Adipose tissue (tissue), 3 donors: Measurements from ENCODE around the gene TOM1L2. TPM values are rescaled to one million over a fixed set of nuclear protein-coding genes. Genes with fewer than 3 reads are reported as not detected.
"Not testable (repeated sequence)": the region's sequence is repeated elsewhere in the genome, so short reads cannot be mapped to it uniquely, and the experiment has no call there.

Source experiments
- H3K27ac ChIP-seq: one replicate; pipeline ENCODE4 v1.5.1; 2013; ENCODE audit warnings: low read depth, low read length
- WGBS, 3 donors: extraction: QIAGEN DNeasy Blood & Tissue Kit; methylation state at CpG; one replicate each; pipeline ENCODE4 v1.1.7; 2013; 5-methylcytosine and 5-hydroxymethylcytosine counted together
- polyA plus RNA-seq, 3 donors: library from polyadenylated mRNA; stranded (reverse); fragments of 200-250 nt; gene quantifications; one replicate each; pipeline ENCODE4 v1.2.3, GENCODE V29; 2013
- donor health status: healthy with polysubstance abuse.
- donor health status: Bipolar disorder and iron deficiency.
- donor health status: healthy.

TOM1L2 gene
- polyA plus RNA-seq, 3 donors = 14.0 to 24.8 (median 16.3) TPM

DNA sequence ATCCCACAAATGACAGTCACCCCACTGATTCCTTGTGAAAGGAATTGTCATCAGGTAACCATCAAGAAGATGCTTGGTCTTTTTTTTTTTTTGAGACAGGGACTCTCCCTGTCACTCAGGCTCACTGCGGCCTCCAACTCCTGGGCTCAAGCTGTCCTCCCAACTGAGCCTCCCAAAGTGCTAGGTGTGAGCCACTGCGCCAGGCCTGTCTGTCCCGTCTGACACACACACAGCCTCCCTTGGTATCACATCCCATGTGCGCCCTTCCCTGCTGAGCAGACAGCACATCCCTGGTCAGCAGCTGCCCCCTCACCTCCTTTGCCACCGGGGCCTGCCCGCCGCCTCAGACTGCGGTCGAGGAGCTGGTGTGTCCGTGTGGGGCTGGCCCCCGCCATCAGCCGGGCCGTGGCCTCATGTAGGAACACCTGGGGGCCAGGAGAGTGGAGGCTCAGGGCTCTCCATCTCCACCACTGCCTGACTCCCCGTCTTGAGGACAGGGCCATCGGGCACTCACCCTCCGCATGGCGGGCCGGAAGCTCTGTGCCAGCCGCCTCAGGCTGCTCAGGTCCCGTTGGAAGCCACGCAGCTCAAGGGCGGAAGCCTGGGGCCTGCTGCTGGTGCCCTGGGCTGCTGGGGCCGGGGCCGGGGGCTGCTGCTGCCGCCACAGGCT is 159.0 kb downstream of the TOM1L2 start:
- H3K27ac ChIP-seq = no peak overlapping the region
- 93 to 95% (median 94%) methylated on average over 25 of the region's 25 CpGs for WGBS, 3 donors

DNA sequence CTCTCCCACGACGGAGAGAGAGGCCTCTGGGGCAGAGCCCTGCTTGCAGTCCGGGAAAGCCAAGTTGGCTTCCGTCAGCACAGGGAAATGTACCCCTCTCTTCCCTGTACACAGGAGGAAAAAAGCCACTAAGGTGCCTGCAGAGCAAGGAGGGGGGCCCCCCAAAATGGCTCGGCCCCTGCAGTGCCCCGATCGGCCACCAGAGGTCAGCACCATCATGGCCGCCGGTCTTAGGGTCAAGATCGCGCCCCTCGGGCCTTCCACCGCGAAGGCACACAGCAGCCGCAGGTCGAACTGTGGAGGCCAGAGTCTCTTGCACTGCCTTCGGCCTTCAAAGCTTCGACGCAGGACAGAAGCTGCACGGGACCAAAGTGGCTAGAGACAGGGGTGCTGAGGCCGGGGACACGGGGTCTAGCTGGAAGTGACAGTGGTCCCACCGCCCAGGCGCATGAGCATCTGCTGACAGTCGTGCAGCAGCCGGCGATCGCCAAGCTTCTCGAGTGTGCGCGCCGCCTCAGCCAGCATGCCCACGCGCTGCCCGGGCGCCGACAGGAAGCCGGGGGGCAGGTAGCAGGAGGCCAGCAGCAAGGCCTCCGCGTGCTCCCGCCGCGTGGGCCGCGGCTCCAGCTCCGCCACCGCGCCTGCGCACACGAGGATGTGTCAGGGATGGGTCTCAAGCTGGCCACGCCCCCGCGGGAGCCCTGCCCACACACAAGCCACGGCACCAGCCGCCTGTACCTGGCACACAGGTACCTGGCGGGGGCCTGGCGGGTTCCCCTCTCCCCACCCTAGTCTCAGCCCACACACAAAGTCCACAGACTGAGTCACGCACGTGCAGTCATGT is 159.8 kb downstream of the TOM1L2 start:
- 58 to 63% (median 58%) methylated on average over 57 to 59 of the region's 59 CpGs for WGBS, 3 donors
- no peak overlapping the region for H3K27ac ChIP-seq

DNA sequence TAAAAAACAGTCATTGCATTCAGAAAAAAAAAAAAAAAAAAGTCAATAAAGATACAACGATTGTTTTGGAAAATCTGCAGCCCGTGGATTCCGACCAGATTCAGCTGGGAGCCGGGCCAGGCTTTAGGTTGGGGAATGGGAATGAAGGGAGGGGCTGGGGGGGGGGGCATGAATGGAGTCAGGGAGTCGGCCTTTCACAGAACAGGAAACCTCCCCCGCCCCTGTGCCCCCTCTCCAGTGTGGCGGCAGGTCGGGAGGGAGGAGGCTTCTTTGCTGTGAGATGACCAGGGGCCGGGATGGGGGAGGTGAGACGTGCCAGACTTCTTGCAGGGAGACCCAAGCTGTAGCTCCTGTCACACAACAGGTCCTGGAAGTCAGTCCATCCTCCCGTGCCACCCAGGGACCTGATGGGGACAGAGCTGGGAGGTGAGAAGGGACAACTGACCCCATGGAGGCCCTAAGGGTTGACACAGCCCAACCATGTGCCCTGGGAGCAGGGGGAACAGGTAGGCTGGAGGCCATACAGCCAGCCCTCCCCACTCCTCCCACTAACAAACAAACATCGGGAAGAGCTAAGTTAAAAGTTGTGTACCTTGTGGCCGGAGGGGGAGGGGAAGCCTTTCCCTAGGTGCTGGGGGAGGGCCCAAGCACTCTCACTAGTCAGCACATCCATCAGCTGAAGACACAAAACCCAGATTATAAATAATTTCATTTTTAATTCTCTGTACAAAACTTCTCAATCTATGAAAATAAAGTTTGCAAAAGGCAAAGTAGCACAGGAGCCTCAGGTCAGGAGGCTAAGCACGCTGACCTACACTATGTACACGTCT is 160.6 kb downstream of the TOM1L2 start:
- no peak overlapping the region for H3K27ac ChIP-seq
- WGBS, 3 donors = 38 to 59% (median 42%) methylated on average over 15 of the region's 15 CpGs

DNA sequence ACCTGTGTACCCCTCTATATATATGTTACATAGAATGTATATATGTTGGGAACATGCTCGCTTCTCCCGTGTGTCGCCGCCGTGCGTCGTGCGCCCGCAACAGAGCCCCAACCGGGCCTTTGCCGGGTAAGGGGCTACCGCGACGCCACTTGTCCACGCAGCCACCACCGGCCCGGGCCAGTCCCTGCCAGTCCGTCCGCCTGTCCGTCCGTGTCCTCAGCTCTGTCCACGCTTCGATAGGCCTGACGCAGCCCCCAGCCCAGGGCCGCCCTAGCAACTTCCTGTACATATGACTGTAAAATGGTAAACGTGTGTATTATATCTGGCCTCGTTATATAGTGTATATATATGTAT is 161.3 kb downstream of the TOM1L2 start:
- H3K27ac ChIP-seq = no peak overlapping the region
- 76 to 82% (median 81%) methylated on average over 27 of the region's 27 CpGs for WGBS, 3 donors

DNA sequence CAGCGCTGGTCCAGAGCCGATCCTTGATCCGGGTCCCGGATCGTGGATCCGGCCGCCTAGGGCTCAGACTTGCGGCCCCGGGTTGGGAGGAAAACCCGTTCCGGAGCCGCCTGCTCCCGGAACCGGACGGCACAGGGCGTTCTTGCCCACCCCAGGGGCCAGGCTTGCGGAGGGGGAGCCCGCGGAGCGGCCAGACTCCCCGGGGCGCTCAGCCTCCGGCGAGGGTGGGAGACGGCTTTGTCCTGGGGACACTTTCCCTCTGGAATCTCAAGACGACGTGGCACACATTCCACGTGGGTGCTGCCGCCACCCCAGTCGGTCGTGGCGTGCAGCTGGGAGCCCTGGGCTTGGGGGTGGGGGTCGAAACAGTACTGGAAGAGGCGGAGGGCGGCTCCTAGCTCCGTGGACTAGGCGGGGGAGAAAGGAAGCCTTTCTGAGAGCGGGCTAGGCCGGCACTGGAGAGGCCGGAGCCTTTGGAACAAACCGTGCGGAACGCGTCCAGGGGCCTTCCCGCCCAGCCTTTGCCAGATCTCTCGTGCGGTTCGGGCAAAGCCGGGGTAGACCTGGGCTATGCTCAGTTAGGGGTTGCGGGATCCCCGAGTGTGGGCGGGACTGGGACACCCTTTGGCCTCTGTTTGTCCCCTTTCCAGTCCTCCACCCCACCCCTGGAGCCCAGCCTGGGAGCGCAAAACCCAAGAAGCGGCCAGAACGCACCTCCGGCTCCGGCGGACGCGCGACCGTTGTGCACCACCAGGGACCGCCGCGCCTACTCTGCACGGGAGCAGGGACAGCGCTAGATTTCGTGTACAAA is 161.9 kb downstream of the TOM1L2 start:
- WGBS, 3 donors = 63 to 72% (median 67%) methylated on average over 67 to 68 of the region's 68 CpGs
- H3K27ac ChIP-seq = no peak overlapping the region

DNA sequence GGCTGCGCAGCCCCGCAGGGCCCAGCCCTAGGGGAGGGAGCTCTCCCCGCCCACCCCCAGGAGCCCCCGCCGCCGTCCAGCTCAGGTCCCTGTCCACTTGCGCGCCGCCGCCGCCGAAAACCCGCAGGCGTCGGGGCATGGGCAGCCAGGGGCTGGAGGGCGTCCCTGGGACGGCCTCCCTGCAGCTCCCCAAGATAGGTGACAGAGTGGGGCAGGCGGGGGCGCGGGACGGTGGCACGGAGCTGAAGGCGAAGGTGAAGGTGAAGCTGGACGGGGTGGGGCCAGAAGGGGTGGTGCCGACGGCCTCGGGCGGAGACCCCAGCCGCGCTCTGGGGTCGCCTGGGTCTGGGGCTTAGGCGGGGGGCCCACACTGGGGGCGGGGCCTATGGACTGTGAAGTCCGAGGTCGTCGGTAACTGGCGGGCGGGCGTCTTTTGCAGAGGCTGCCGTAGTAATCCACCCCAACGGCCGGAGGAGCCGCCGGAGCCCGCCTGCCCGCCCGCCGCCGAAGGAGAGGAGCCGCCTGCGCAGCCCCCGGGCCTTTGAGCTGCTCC is 162.6 kb downstream of the TOM1L2 start:
- H3K27ac ChIP-seq = no peak overlapping the region
- 50 to 80% (median 78%) methylated on average over 47 to 52 of the region's 52 CpGs for WGBS, 3 donors

DNA sequence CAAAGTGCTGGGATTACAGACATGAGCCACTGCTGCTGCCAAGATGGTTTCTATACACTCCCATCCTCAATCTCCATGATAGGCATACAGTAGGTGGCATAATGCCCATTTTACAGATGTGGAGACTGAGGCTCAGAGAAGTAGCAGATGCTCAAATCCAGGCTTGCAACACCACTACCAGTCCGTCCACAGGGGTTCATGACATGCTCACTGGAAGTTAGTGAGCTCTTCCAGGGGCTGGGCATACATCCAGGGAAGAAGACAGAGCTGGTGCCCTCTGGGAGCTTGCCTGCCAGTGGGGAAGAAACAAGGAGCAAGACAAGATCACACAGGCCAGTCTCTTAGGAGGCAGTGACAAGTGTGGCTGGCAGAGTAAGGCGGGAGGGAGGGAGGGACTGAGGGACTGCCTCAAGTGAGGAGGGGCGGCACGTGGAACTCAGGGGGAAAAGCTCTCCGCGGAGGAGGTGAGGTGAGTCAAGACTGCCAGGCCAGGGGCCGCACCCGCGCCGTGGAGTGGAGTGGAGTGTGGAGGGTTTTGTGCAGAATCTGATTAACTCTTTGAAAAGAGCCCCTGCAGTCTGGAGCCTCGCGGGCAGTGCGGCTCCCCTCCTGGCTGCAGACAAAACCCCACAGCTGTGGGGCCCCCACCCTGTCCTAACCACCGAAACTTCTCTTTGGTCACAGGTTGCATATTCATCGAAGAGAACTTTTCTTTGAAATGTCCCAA is 163.3 kb downstream of the TOM1L2 start:
- H3K27ac ChIP-seq = no peak overlapping the region
- WGBS, 3 donors = 66 to 83% (median 69%) methylated on average over 15 of the region's 15 CpGs

DNA sequence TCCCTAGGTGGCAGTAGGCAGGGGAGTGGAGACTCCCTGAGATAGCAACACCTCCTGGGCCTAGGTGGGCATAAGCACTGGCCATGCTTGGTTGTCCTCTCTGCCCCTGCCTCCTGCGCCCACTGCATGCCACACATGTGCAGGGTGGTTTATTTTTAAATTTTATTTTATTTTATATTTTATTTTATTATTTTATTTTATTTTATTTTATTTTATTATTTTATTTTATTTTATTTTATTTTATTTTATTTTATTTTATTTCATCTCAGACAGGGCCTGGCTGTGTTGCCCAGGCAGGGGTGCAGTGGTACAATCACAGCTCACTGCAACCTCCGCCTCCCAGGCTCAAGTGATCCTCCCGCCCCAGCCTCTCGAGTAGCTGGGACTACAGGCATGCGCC is 164.0 kb downstream of the TOM1L2 start:
- 95 to 99% (median 97%) methylated on average over 5 of the region's 5 CpGs for WGBS, 3 donors
- not testable (repeated sequence) for H3K27ac ChIP-seq

DNA sequence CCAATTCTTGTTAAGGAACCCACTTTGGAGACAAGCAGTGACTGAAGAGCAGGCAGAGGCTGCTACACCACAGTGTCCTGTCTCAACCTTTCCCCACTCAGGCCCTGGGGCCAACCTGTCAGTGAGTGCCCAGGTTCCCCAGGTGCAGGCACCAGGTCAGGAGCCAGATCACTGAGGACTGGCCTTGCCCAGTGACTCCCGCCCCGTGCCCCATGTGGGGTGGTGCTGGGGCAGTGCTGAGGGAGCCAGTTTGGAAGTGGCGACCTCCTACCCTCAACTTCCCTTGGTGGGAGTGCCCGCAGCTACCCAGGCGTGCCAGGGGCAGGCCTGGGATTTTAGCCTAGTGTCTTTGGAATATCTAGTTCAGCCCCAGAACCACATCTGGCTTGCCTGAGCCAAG is 164.8 kb downstream of the TOM1L2 start:
- WGBS, 3 donors = 81 to 97% (median 89%) methylated on average over 5 of the region's 5 CpGs
- no peak overlapping the region for H3K27ac ChIP-seq

DNA sequence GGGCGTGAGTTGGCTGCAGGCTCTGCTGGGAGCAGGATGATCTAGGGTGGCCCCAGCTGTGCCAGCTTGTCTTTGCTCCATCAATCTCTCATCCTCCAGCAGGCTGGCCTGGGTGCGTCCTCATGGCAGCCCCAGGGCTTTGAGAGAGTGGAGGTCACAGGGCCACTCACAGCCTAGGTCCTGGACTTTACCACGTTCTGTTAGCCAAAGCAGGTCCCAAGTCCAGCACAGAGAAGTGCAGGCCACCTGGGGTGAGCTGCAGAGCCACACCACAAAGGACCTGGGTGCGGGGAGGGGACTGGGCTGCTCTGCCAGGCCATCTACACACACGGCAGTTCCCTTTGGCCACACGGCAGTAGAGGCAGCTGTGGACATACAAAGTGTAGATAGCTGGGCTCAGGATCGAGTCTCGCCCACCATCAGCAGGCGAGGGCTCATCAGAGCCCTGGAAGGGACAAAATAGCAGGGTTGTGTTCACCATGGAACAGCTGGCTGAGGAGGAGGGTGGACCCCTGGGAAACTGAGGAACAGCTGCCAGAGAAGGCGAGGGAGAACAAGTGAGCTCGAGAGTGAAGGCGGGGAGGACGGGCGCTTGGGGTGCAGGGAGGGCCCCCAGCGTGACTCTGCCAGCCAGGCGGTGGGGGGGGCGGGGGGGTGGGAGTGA is 165.5 kb downstream of the TOM1L2 start:
- 81 to 86% (median 84%) methylated on average over 14 to 17 of the region's 17 CpGs for WGBS, 3 donors

DNA sequence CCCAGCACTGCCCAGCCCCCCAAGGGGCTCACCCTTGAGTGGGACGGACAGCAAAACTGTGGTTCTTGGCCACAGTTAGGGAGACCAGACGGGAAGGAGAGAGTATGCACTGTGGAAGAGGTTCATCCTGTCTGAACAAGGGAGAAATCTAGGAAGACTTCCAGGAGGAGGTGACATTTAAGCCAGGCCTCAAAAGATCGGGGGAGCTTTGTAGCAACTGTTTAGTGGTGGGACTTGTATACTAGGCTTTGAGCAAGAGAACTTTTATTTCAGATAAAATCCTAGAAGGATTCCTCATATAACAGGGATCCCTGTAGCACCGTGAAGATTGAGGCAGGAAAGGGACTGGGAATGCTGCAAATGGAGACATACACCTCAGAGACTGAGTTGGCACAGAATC is 166.2 kb downstream of the TOM1L2 start:
- 91 to 97% (median 94%) methylated on average over 4 of the region's 4 CpGs for WGBS, 3 donors
- no peak overlapping the region for H3K27ac ChIP-seq

More for the DNA sequence above, 165.5 kb downstream of the TOM1L2 start:
- H3K27ac ChIP-seq = no peak overlapping the region

DNA sequence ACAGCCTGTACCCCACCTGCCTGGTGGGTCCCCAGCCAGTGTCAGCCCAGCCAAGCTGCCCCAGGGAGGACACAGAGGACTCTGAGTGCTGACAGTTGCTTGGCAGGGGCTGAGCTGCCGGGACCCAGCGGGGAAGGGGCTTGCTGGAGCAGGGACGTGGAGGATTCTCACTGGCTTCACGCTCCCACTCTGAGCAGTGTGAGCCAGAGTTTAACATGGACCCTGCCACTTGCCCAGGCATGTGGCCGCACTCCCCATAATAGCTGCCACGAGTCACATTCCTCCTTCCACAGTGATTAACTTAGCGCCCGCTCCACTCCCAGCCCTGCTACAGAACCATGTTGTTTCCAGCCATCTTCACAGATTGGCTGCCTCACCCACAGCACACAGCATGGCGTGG is 166.6 kb downstream of the TOM1L2 start:
- WGBS, 3 donors = 86 to 92% (median 87%) methylated on average over 9 of the region's 9 CpGs
- no peak overlapping the region for H3K27ac ChIP-seq

DNA sequence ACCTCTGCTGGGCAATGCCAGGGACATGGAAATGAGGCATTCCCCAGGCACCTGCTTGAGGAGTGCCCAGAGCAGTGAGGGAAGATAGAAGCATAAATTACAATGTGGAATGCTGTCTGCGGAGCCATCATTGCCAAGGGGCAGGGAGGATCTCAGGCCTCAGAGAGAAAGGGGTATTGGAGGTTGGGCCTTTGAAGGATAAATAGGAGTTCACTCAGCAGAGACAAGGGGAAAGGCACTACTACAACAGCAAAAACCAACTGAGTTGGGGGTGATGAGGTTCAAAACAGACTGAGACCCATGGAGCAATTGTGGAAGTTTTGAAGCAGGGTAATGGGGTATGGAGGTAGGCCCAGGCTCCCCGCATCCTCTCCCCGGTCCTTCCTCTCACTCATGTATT is 168.2 kb downstream of the TOM1L2 start:
- 96 to 100% (median 100%) methylated on average over 3 of the region's 3 CpGs for WGBS, 3 donors
- H3K27ac ChIP-seq = no peak overlapping the region

DNA sequence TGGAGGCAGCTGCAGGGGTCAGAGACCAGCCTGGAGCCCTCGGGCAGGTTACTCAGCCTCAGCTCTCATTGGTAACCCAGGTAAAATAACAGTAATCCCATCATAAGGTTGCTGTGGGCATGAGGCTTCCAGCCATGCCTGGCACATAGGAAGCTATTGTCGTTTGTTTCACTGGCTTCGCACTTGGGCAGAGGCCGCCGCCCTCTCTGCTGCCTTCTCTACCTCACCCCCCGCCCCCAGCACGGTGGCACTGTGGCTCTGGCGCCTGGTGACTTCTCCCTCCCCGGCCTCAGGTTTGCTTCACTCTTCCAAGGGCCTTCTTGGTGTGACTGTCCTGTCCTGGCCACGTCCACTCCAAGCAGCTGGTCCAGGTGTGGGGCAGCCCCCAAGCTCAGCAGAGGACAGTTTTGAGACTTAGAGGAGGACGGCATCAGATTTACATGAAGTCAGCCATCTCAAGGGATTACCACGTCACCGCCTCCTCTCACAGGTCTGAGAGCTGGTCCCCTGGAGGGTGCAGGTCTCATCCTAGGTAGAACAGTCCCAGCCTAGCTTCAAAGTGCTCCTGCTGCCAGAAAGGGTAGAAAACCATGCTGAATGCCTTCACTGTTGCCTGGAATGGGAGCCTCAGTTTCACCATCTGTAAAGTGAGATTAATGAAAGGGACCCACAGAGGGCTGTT is 170.3 kb downstream of the TOM1L2 start:
- no peak overlapping the region for H3K27ac ChIP-seq
- WGBS, 3 donors = 86 to 94% (median 93%) methylated on average over 13 of the region's 13 CpGs

DNA sequence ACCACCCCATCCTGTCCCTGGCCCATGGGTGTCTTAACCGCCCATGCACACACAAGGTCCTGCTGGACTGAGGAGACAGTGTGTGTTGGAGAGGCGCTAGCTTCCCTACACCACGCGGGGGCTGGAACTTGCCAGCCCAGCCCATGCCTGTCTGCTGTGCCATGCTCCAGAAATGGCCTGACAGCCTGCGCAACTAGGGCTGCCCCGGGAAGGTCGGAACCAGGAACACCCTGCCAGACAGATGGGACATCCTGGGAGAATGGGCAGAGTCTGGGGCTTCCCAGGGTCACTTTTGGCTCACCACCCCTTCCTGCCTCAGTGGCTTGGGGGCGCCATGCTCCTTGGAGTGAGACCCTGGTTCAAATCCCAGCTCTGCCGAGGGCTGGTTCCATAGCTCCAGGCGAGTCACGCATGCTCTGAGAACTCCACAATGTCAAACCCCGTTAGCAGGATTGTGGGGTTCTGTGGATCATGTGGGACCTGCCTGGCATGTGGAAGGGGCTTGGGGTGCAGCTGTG is 171.6 kb downstream of the TOM1L2 start:
- H3K27ac ChIP-seq = no peak overlapping the region

DNA sequence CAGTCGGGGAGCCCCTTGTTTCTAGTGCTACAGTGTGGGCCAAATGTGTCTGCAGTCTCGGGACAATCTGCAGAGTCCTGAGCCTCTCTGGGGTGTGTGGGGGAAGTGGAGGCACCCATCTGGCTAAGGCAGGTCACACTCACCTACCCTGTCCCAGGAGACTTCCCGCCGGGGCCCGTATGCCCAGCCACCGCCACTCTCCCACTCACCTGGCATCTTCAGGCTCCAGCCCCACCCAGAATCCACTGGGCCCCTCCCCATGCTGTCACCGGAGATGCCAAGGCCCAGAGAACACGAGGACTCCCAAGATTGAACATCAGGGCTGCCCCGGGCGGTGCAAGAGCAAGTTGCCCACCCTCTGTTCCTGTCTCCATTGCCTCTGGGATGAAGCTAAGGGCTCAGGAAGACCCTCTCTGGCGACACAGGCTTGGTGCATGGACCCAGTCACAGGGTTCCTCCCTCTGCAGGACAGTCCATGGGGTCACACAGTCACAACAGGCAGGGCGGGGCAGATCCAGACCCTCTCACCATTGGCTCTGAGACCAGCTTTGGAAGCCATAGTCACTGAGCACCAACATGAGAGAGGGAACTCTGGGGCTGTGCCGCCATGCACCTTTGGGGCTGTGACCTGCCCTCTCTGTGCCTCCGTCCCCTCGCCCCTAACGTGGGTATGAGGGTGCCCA is 173.5 kb downstream of the TOM1L2 start:
- WGBS, 3 donors = 88 to 93% (median 92%) methylated on average over 15 to 16 of the region's 16 CpGs
- H3K27ac ChIP-seq = no peak overlapping the region

More for the DNA sequence above, 171.6 kb downstream of the TOM1L2 start:
- WGBS, 3 donors = 91 to 95% (median 91%) methylated on average over 12 of the region's 12 CpGs
